ENCODE results near the gene ATP9B.
"Not testable (repeated sequence)": the region's sequence is repeated elsewhere in the genome, so short reads cannot be mapped to it uniquely, and the experiment has no call there.

Gene ATP9B

GRCh38 chr18:79360933-79361332 is 291.7 kb downstream of the ATP9B start:
- H3K9me3 Mint-ChIP-seq, result no peaks in the 10 kb centered on the region
- DNase-seq (ENCODE audit: low spot score in 2 of 2) (no peak), ATAC-seq (no peak)
- H3K4me3 Mint-ChIP-seq, result no peak overlapping the region
- no peaks in the 10 kb centered on the region for H3K4me1 Mint-ChIP-seq
- H3K36me3 Mint-ChIP-seq, result peaks cover 35% of the 10 kb centered on the region
- H3K27ac Mint-ChIP-seq, result no peak overlapping the region

- Mint-ChIP-seq H3K4me3 (no peak overlapping the region), H3K9me3 (no peaks in the 10 kb centered on the region), H3K36me3 (peaks cover 35% of the 10 kb centered on the region), H3K27ac (no peak overlapping the region), H3K4me1 (no peaks in the 10 kb centered on the region)
- DNase-seq (ENCODE audit: low spot score in 2 of 2) (no peak), ATAC-seq (no peak)
These were observed 292.8 kb downstream of the ATP9B start for GRCh38 chr18:79361766-79362522.

GRCh38 chr18:79365701-79366100 is 296.5 kb downstream of the ATP9B start:
- ATAC-seq (no peak), DNase-seq (ENCODE audit: low spot score in 2 of 2) (no peak)
- peaks cover 21% of the 10 kb centered on the region for H3K36me3 Mint-ChIP-seq
- no peak overlapping the region for H3K27ac Mint-ChIP-seq
- H3K4me3 Mint-ChIP-seq, result no peak overlapping the region
- peaks cover 16% of the 10 kb centered on the region for H3K4me1 Mint-ChIP-seq
- H3K9me3 Mint-ChIP-seq, result no peaks in the 10 kb centered on the region

- DNase-seq (ENCODE audit: low spot score in 2 of 2), result no peak
- Mint-ChIP-seq H3K36me3 (peaks cover 19% of the 10 kb centered on the region), H3K4me1 (peaks cover 18% of the 10 kb centered on the region), H3K9me3 (no peaks in the 10 kb centered on the region), H3K4me3 (no peak overlapping the region), H3K27ac (no peak overlapping the region)
- ATAC-seq, result no peak
These were observed 297.2 kb downstream of the ATP9B start for GRCh38 chr18:79366177-79367094.

GRCh38 chr18:79367480-79367879 is 298.3 kb downstream of the ATP9B start:
- ATAC-seq, result no peak
- Mint-ChIP-seq H3K4me3 (no peak overlapping the region), H3K36me3 (peaks cover 9% of the 10 kb centered on the region), H3K9me3 (no peaks in the 10 kb centered on the region), H3K27ac (peak overlapping the region; percentile 11), H3K4me1 (peaks cover 25% of the 10 kb centered on the region)
- no peak for DNase-seq (ENCODE audit: low spot score in 2 of 2)

- Mint-ChIP-seq H3K4me3 (no peak overlapping the region), H3K36me3 (peaks cover 9% of the 10 kb centered on the region), H3K4me1 (peaks cover 25% of the 10 kb centered on the region), H3K9me3 (no peaks in the 10 kb centered on the region), H3K27ac (peak overlapping the region; percentile 76)
- no peak for DNase-seq (ENCODE audit: low spot score in 2 of 2)
- no peak for ATAC-seq
These were observed 298.8 kb downstream of the ATP9B start for GRCh38 chr18:79367989-79368388.

- peaks cover 7% of the 10 kb centered on the region for H3K36me3 Mint-ChIP-seq
- H3K4me1 Mint-ChIP-seq, result peaks cover 25% of the 10 kb centered on the region
- DNase-seq (ENCODE audit: low spot score in 2 of 2) (no peak), ATAC-seq (peak; percentile 50)
- peak overlapping the region; percentile 76 for H3K27ac Mint-ChIP-seq
- H3K4me3 Mint-ChIP-seq, result no peak overlapping the region
- H3K9me3 Mint-ChIP-seq, result no peaks in the 10 kb centered on the region
These were observed 299.5 kb downstream of the ATP9B start for GRCh38 chr18:79368681-79369080.

- ATAC-seq (peak; percentile 77), DNase-seq (ENCODE audit: low spot score in 2 of 2) (no peak)
- Mint-ChIP-seq H3K27ac (peak overlapping the region; percentile 75), H3K9me3 (no peaks in the 10 kb centered on the region), H3K36me3 (peaks cover 13% of the 10 kb centered on the region), H3K4me3 (no peak overlapping the region), H3K4me1 (peaks cover 25% of the 10 kb centered on the region)
These were observed 302.4 kb downstream of the ATP9B start for GRCh38 chr18:79371561-79372121.

GRCh38 chr18:79372461-79372860 is 303.3 kb downstream of the ATP9B start:
- peaks cover 29% of the 10 kb centered on the region for H3K4me1 Mint-ChIP-seq
- no peak for ATAC-seq
- no peaks in the 10 kb centered on the region for H3K9me3 Mint-ChIP-seq

GRCh38 chr18:79372991-79373390 is 303.8 kb downstream of the ATP9B start:
- Mint-ChIP-seq H3K9me3 (no peaks in the 10 kb centered on the region), H3K36me3 (peaks cover 26% of the 10 kb centered on the region), H3K4me1 (peaks cover 24% of the 10 kb centered on the region), H3K27ac (no peak overlapping the region), H3K4me3 (no peak overlapping the region)
- ATAC-seq (no peak), DNase-seq (ENCODE audit: low spot score in 2 of 2) (no peak)

More at GRCh38 chr18:79372461-79372860, 303.3 kb downstream of the ATP9B start:
- Mint-ChIP-seq H3K4me3 (no peak overlapping the region), H3K27ac (no peak overlapping the region), H3K36me3 (peaks cover 21% of the 10 kb centered on the region)
- no peak for DNase-seq (ENCODE audit: low spot score in 2 of 2)

GRCh38 chr18:79373736-79374135 is 304.5 kb downstream of the ATP9B start:
- DNase-seq (ENCODE audit: low spot score in 2 of 2), result no peak
- ATAC-seq, result no peak
- no peak overlapping the region for H3K27ac Mint-ChIP-seq
- H3K9me3 Mint-ChIP-seq, result no peaks in the 10 kb centered on the region
- no peak overlapping the region for H3K4me3 Mint-ChIP-seq
- peaks cover 31% of the 10 kb centered on the region for H3K36me3 Mint-ChIP-seq
- peaks cover 19% of the 10 kb centered on the region for H3K4me1 Mint-ChIP-seq

GRCh38 chr18:79374408-79375171 is 305.4 kb downstream of the ATP9B start:
- DNase-seq (ENCODE audit: low spot score in 2 of 2) (no peak), ATAC-seq (no peak)
- Mint-ChIP-seq H3K4me1 (peaks cover 22% of the 10 kb centered on the region), H3K36me3 (peaks cover 36% of the 10 kb centered on the region), H3K27ac (no peak overlapping the region), H3K4me3 (no peak overlapping the region), H3K9me3 (no peaks in the 10 kb centered on the region)

- DNase-seq (ENCODE audit: low spot score in 2 of 2) (no peak), ATAC-seq (no peak)
- peaks cover 22% of the 10 kb centered on the region for H3K4me1 Mint-ChIP-seq
- no peaks in the 10 kb centered on the region for H3K9me3 Mint-ChIP-seq
- peak overlapping the region; percentile 72 for H3K27ac Mint-ChIP-seq
- no peak overlapping the region for H3K4me3 Mint-ChIP-seq
- peaks cover 36% of the 10 kb centered on the region for H3K36me3 Mint-ChIP-seq
These were observed 306.4 kb downstream of the ATP9B start for GRCh38 chr18:79375441-79376154.

- H3K9me3 Mint-ChIP-seq; H3K4me3 Mint-ChIP-seq; H3K27ac Mint-ChIP-seq; DNase-seq (ENCODE audit: low spot score in 2 of 2); ATAC-seq: not testable (repeated sequence)
- Mint-ChIP-seq H3K4me1 (peaks cover 22% of the 10 kb centered on the region), H3K36me3 (peaks cover 41% of the 10 kb centered on the region)
These were observed 307.5 kb downstream of the ATP9B start for GRCh38 chr18:79376661-79377060.

Data from stimulated activated effector memory CD8-positive, alpha-beta T cell treated with anti-CD3 and anti-CD28 coated beads, Interleukin-12 subunit alpha, Interleukin-12 subunit beta, amount 100 ng/mL, for 72 hours (primary cell).